Tibial nerve (tissue), 4 donors: Measurements from ENCODE around the gene BCL2L13.

ENCODE experiments used
- CTCF ChIP-seq, 5 experiments: fragments of 200-600 bp in 3 of 5; fragments of 450-650 bp in 2 of 5; sonication (generic) in 3 of 5; IDR thresholded peaks; one replicate each; pipeline ENCODE4 v1.5.1; 2016 to 2019; ENCODE audit warnings: antibody characterized with exemption in 5 of 5, mild to moderate bottlenecking in 3 of 5, moderate library complexity in 2 of 5
- EP300 ChIP-seq, 2 donors: sonication (generic); formaldehyde crosslinking; IDR thresholded peaks; one replicate each; pipeline ENCODE4 v1.6.1; 2017; ENCODE audit warnings: antibody characterized with exemption in 2 of 2, mild to moderate bottlenecking in 1 of 2
- POLR2A ChIP-seq, 2 donors: fragments of 450-650 bp; IDR thresholded peaks; one replicate each; pipeline ENCODE4 v1.6.1; 2017; ENCODE audit warnings: antibody characterized with exemption in 2 of 2, mild to moderate bottlenecking in 2 of 2, moderate library complexity in 2 of 2

DNA sequence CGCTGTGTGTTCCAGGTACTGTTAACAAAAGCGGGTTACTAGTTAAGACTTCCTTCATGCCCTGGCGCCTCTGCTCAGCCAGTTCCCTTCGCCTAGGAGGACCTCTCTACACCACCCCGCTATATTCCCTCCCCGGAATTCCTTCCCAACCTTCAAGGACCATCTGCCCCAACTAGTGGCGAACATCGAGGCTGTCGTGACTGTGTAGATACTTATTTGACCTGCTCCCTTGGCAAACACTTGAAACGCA lies 450 bp upstream of the BCL2L13 start:
- TF ChIP-seq CTCF (IDR thresholded peaks at IDR 0.05) (no peak), POLR2A (IDR thresholded peaks at IDR 0.05) (no peak), EP300 (IDR thresholded peaks at IDR 0.05) (no peak)
